GM18519 (cell line): ENCODE results near the gene HARS1.
"Not testable (repeated sequence)": the region's sequence is repeated elsewhere in the genome, so short reads cannot be mapped to it uniquely, and the experiment has no call there.

Source experiments
- ATAC-seq: cut with Tn5 transposase; IDR thresholded peaks from one replicate; pipeline ENCODE4 v1.9.1; 2021; ENCODE audit warnings: mild to moderate bottlenecking, moderate library complexity; ENCODE audit not compliant: unreplicated experiment, low FRiP score

The HARS1 gene, protein sequence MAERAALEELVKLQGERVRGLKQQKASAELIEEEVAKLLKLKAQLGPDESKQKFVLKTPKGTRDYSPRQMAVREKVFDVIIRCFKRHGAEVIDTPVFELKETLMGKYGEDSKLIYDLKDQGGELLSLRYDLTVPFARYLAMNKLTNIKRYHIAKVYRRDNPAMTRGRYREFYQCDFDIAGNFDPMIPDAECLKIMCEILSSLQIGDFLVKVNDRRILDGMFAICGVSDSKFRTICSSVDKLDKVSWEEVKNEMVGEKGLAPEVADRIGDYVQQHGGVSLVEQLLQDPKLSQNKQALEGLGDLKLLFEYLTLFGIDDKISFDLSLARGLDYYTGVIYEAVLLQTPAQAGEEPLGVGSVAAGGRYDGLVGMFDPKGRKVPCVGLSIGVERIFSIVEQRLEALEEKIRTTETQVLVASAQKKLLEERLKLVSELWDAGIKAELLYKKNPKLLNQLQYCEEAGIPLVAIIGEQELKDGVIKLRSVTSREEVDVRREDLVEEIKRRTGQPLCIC

DNA sequence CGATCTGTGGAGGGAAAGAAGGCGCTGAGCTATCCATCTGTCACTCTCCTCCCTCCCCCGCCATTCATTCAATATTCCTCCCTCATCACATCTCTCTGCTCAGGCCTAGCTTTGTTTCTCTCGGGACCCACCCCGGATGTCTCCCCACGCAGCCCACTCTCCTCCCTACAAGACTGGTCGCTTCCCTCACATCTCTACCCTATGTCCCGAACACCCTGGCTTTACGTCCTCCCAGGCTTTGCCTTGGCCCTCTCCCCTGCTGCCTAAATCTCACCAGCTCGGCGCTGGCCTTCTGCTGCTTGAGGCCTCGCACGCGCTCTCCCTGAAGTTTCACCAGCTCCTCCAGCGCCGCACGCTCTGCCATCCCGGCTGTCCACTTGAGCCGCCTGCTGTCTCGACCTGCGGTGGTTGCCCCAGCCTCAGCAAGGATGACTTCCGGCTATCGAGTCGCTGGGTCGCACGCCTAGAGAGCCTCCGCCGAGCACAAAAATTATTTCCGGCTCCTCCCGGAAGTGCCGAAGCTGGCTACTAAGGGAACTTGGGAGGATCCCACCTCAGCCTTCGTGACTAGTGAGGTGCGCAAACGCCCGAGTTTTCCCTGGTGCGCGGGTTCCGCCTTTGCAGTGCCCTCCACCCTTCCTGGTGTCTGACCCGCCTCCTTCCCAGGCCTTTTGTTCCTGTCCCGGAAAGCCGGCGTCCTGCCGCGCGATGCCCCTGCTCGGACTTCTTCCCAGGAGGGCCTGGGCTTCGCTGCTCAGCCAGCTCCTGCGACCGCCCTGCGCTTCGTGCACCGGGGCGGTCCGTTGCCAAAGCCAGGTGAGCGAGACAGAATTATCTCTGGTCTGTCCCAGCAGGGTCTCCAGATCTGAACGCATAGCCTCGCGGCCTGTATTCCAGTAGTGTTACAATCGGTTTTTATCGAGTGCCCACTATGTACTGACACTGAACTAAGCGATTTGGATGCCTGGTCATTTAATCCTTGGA, at the start of gene HARS1, which contains the start of gene HARS2:
Gene HARS1 (minus strand): TSS at position 430 of the 984 bp plus-strand sequence. CDS start 66 bp downstream, at position 364.
Gene HARS2 (plus strand): TSS at position 515 of the 984 bp plus-strand sequence. CDS start 194 bp downstream, at position 709.
- ATAC-seq = peak; percentile 96

- no peak for ATAC-seq
Observed at GRCh38 chr5:140737486-140737885, 46.3 kb upstream of the HARS1 start.

DNA sequence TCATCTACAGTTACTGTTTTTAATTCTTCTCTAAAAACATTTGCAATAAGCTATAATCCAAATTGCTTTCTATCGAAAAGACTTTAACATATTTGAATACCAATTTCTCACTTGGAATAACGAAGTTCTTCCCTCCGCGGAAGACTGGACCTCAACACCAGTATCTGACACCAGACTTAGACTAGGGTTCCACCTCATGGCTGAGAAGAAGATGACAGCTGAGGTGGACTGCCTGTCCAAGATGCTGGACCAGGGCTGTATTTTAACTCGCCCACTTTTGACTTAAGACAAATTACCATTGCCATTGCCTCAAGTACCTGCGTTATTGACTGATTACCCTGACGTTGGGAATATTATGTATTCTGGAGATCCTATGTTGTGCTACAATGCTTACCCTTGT, 43.2 kb upstream of the HARS1 start:
- ATAC-seq = no peak

GRCh38 chr5:140733098-140733497, 41.9 kb upstream of the HARS1 start:
- ATAC-seq = no peak

GRCh38 chr5:140725799-140726471, 34.8 kb upstream of the HARS1 start:
- ATAC-seq = peak; percentile 96

- not testable (repeated sequence) for ATAC-seq
Observed at GRCh38 chr5:140721395-140721794, 30.2 kb upstream of the HARS1 start.

DNA sequence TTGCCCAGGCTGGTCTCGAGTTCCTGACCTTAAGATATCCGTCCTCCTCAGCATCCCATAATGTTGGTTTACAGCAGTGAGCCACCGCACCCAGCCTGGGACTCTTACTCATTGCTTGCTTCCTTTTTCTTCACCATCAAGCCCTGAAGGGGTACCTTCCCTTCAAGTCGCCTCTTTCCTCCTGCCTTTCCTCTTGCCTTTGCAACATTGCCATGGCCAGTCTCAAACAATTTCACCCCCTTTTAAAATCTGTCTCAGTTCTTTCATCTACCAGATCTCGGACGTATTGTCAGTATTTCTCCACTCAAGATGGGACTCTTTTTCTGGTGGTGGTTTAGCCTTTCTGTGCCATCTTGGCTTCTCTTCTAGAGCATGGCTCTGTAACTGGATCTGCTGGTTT, 29.6 kb upstream of the HARS1 start:
- ATAC-seq = not testable (repeated sequence)

- ATAC-seq = no peak
Observed at GRCh38 chr5:140718266-140718592, 27.1 kb upstream of the HARS1 start.

GRCh38 chr5:140716238-140716637, 25.1 kb upstream of the HARS1 start:
- not testable (repeated sequence) for ATAC-seq

- no peak for ATAC-seq
Observed at GRCh38 chr5:140713562-140714094, 22.5 kb upstream of the HARS1 start.

DNA sequence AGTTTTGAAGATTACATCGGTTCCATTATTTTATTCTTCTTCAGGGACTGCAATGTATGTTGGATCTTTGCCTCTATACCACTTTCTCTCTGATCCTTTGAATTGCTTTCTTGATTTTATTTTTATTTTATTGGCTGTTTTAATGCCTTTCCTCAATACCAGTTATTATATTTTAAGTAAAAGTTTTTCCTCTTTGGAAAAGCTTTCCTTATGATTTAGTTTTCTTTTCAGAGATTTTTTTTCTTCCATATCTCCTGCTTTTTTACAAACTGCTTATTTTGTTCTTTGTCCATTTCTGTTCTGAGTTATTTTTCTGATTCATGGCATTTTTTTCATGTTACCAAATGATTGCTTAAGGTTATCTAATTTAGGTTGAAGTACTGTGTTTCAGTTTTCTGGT, 20.6 kb upstream of the HARS1 start:
- no peak for ATAC-seq

DNA sequence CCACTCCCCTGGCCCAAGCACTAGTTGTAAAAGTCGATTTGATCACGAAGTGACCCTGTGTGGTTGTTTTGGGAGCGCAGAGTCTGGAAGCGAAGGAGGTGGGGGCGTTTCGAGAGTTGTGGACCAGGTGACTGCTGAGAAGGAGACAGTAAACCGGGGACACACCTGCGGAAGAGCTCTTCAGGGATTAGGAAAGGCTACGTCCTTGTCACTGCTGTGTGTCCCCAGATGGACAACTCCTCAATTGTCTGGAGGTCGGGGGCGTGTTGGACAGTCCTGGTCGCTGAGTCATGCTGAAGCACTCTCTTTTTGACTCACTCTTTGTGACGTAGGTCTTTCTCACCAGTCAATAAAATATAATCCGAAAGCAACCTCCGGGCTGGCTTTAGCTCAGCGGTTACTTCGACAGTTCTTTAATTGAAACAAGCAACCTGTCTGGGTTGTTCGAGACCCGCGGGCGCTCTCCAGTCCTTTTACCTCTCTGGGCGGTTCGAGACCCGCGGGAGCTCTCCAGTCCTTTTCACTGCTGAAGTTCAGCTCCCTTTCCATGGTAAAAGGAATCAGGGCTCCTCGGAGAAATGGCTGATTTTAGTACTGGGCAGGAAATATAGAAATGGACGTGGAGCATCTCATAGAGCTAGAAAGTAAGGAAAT, 19.9 kb upstream of the HARS1 start:
- ATAC-seq = peak; percentile 86

GRCh38 chr5:140708787-140709186, 17.6 kb upstream of the HARS1 start:
- ATAC-seq = not testable (repeated sequence)

- ATAC-seq = no peak
Observed at GRCh38 chr5:140707812-140708211, 16.6 kb upstream of the HARS1 start.

DNA sequence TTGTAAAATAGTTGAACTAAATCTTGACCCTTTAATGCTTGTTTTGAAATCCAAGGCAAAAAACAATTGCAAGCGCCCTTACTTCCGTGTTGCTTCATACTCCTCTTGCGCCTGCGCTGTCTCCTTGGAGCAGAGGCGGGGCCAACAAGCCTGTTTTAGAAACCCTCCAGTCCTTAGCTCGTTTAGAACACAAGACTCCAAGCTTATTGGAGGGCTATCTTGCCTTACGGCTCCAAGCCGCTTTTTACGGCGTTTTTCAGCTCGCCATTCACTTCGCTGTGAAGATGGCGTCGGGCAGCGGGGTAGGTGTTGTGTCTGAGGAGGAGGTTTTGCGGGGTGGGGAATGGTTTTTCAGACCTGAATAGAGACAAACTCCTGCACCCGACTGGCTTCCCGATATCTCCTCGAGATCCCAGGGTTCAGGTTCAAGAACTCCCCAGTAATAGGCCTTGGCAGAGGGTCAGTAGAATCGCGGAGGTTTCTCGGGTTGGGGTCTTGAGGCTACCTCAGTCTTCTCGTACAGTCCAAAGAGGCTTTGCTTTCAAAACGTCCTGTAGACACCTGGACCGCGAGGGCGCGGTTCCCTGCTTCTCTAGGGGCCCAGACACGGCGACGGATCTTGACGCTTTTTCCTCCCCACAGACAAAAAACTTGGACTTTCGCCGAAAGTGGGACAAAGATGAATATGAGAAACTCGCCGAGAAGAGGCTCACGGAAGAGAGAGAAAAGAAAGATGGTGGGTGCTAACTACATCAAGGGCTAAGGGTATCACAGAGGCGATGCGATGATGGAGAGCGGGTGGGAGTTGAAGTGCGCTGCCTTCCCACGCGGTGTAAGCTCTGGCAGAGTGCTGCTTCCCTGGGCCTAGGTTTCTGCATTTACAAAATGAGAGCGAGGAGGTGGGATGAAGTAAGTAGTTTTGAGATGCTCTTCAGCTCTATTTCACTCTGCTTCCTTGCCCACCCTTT, 9.3 kb upstream of the HARS1 start, which contains the start of gene ZMAT2:
Gene ZMAT2 (plus strand): TSS at position 271 of the 968 bp plus-strand sequence. CDS start 14 bp downstream, at position 285.
- peak; percentile 96 for ATAC-seq

GRCh38 chr5:140696891-140697492, 5.8 kb upstream of the HARS1 start:
- ATAC-seq = no peak

DNA sequence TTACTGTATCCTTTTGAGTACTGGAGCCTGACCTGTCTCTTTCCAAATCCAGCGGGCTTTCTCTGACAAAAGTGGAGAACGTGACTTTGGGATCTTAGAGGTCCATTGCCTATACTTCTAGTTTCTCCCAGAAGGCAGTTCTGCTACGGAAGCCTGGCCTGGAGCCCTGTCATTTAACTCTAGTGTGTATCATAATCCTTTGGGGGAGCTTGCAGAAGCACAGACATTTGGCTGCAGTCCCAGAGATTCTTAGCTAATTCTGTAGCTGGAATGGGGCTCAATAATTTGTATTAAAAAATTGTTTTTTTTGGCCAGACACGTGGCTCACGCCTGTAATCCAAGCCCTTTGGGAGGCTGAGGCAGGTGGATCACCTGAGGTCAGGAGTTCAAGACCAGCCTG, 3.1 kb upstream of the HARS1 start:
- no peak for ATAC-seq

DNA sequence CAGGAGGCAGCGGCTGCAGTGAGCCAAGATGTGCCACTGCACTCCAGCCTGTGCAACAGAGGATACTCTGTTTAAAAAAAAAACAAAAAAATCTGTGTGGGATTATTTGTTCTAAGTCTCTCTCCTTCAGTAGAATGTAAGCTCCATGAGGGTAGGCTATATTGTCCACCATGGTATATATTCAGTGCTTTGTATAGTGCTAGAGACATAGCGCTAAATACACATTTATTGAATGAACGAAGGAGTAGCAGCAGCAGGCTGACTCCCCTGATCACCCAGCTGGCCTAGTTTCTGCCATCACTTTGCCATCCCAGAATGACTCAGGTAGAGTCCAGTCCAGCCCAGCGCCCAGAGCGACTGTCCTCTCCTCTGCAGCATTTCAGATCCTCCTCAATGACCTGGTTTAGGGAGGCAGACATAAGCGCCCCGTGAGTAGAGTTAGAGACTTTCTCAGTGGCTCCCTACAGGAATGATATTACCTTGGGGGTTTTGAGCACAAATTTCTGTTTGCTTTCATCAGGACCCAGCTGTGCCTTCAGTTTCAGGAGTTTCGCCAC, 716 bp downstream of the HARS1 start:
- ATAC-seq = no peak
